Non-pigmented ciliary epithelial cell (primary cell): ENCODE results near the gene CASP14.
"Not testable (repeated sequence)": the region's sequence is repeated elsewhere in the genome, so short reads cannot be mapped to it uniquely, and the experiment has no call there.

Source experiments
- DNase-seq: peaks from one replicate; pipeline ENCODE4 v3.0.0-alpha.2; 2010; ENCODE audit warnings: low read depth

Gene CASP14

DNA sequence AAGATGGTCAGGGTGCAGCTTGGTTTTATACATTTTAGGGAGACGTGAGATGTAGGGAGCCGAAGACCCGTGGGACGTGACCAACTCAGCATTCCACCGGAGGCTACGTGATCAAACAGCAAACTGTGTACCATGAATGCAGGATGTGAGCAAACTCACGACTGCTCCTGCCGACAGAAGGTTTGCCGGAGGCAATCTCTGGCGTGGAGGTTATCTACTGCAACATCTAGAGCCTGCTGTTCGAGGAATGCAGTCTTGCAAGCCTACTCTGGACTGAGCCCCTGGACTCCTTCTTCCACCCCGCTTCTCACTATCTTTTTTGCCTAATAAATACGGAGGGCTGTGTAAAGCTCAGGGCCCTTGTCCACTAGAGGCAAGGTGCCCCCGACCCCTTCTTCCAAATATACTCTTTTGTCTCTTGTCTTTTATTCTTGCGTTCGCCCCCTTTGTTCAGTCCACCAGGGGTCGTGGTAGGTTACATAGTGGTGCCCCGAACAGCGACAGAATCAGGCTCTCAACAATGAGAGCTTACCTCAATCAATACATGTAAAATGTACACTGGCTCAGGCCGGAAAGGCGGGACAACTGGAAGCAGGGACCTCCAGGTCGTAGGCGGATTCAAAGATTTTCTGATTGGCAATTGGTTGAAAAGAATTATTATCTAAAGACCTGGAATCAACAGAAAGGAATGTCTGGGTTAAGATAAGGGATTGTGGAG lies 23.8 kb downstream of the CASP14 start:
- DNase-seq: no peak

DNA sequence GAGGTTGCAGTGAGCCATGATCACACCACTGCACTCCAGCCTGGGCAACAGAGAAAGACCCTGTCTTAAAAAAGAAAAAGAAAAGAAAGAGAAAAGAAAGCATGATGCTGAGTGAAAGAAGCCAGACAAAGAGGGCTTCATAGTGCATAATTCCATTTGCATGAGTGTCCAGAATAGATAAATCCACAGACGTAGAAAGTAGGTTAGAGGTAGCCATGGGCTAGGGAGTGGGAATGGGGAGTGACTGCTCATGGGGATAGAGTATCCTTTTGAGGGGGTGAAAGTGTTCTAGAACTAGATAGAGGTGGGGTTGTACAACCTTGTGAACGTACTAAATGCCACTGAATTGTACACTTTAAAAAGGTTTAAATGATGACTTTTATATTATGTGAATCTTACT lies 25.1 kb downstream of the CASP14 start:
- DNase-seq: no peak

DNA sequence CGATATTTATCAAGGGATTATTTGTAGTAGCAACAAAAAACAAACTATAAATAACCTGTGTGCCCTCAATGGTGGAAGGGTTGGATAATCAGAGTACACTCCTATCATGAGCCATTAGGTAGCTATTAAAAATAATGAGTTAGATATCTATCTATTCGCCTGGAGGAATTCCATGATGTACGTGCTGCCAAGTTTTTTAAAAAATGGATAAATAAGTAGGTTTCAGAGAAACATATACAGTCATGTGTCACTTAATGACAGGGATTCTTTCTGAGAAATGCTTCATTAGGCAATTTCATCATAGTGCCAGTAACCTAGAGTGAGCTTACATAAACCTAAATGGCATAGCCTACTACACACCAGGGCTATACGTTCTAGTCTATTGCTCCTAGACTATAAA lies 26.5 kb downstream of the CASP14 start:
- DNase-seq: no peak

DNA sequence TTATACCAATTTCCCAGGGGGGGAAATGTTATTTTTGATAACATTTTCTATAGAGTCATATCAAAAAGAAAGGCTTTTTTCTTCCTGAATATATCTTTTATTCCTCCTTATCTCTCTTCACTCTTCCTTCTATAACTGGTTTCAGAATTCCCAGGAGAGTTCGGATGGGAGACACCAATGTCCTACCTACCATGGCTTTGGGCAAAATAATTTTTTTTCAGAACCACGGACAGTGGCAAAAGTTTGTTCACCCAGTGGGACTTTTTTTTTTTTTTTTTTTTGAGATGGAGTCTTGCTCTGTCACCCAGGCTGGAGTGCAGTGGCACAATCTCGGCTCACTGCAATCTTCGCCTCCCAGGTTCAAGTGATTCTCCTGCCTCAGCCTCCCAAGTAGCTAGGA lies 30.7 kb downstream of the CASP14 start:
- not testable (repeated sequence) for DNase-seq

DNA sequence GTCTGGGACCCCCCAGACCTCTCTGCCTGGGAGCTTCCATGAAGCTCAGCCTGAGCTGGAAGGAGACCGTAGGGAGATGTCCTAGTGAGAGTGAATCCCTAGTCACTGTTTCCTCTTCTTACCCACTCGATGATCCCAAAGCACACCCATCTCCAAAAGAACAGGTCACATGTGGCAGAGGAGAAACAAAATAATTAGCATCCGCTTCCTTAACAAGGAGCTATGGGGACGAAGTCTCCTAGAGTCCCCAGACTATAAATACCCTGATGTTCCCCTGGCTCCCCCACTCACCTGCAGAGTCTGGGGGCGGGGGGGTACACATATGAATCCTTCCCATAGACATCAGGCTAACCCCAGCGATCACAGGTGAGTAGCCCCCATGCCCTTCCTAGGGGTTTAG lies 32.6 kb downstream of the CASP14 start, which contains the start of gene OR1I1:
Gene OR1I1, plus strand, starts transcription at position 301 of the 400 bp plus-strand sequence. CDS start 4,855 bp downstream, outside the sequence.
- no peak for DNase-seq

DNA sequence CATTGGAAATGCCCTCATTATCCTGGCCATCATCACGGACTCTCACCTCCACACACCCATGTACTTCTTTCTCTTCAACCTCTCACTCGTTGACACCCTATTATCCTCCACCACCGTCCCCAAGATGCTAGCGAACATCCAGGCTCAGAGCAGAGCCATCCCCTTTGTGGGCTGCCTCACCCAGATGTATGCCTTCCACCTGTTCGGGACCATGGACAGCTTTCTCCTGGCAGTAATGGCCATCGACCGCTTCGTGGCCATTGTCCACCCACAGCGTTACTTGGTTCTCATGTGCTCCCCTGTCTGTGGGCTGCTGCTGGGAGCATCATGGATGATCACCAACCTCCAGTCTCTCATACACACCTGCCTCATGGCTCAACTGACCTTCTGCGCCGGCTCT lies 37.9 kb downstream of the CASP14 start:
- no peak for DNase-seq

DNA sequence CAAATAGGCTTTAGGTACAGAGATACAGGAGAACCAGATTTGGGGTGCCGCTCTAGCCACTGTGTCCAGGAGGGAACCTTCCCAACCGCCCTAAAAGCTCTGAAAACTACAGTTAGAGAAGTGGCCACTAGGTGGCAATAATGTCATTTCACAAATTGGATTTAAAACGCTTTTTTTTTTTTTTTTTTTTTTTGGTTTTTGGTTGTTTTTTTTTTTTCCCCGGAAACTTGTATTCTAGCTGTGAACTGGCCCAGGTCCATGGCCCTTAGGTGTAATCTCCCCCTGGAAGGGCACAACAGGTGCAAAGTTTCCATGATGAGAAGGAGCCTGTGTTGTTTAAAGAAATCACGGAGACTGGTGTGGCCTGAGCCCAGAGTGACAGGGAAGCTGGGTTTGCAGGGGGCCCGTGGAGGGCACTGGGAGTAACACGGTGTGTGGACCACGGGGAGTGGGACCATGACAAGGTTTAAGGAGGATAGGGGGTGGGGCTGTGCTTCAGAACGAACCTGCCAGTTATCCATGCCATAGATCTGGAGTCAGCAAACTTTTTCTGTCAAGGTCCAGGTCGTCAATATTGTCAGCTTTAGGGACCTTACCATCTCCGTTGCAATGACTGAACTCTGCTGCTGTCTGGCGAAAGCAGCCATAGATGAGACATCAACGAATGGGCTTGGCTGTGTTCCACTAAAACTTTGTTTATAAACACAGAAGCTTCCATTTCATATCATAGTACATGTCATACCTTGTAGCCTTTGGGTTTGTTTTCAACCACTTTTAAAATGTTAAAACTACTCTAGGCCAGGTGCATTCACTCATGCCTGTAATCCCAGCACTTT lies 42.9 kb downstream of the CASP14 start:
- DNase-seq: peak; percentile 31

DNA sequence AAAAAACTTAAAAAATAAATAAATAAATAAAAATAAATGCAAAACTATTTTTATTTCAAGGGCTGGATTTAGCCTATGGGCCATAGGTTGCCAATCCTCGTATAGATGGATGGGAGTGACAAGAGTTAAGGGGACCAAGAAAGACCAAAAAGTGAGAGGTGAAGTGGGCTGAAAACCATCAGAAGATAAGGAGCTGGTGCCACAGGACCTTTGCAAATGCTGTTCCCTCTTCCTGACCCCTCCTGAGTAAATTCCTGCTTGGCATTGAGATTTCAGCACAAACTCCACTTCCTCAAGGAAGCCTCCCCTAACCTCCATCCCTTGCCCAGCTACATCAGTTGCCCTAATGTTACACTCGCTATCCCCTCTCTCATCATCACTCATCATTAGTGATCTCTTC lies 43.7 kb downstream of the CASP14 start:
- DNase-seq: no peak

DNA sequence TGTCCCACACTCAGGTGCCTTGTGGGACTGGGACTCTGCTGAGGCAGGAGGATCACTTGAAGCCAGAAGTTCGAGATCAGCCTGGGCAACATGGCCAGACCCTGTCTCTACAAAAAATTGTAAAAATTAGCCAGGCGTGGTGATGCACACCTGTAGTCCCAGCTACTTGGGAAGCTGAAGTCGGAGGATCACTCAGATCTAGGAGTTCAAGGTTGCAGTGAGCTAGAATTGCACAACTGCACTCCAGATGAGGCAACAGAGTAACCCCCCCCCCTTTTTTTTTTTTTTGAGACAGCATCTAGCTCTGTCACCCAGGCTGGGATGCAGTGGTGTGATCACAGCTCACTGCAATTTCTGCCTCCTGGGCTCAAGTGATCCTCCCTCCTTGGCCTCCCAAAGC lies 46.9 kb downstream of the CASP14 start:
- DNase-seq: no peak

DNA sequence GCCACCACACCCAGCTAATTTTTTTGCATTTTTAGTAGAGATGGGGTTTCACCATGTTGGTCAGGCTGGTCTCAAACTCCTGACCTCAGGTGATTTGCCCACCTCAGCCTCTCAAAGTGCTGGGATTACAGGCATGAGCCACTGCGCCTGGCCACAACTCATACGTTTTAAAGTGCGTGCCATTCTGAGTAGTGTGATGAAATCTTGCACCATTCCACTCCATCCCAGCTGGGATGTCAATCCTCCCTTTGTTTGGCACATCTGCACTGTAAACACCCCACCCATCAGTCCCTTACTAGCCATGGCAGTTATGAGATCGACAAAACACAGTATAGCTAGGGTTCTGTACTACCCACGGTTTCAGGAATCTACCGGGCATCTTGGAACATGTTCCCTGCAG lies 48.7 kb downstream of the CASP14 start:
- DNase-seq: not testable (repeated sequence)

DNA sequence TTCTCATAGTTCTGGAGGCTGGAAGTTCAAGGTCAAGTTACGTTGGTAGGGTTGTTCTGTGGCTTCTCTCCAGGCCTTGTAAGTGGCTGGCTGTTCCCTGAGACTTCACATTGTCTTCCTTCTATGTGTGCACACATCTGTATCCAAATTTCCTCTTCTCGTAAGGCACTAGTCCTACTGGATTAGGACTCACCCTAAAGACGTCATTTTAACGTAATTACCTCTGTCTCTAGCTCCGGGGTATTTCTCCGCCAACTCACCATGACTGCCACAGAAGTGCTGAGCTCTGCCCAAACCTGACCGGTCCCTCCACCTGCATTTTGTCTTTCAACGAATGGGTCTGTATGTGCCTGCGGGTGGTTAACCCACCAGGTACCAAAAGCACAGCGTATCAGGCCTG lies 49.2 kb downstream of the CASP14 start:
- DNase-seq: no peak

DNA sequence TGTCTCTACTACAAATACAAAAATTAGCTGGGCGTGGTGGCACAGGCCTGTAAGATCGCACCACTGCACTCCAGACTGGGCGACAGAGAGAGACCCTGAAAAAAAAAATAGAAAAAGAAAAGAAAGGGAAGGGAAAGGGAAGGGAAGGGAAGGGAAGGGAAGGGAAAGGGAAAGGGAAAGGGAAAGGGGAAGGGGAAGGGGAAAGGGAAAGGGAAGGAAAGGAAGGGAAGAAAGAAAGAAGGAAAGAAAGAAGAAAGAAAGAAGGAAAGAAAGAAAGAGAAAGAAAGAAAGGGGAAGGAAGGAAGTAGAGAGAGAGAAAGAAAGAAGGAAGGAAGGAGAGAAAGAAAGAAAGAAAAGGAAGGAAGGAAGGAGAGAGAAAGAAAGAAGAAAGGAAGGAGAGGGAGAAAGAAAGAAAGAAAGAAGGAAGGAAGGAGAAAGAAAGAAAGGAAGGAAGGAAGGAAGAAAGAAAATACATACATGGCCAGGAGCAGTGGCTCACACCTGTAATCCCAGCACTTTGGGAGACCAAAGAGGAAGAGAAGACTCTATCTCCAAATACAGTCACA lies 49.8 kb downstream of the CASP14 start:
- no peak for DNase-seq

DNA sequence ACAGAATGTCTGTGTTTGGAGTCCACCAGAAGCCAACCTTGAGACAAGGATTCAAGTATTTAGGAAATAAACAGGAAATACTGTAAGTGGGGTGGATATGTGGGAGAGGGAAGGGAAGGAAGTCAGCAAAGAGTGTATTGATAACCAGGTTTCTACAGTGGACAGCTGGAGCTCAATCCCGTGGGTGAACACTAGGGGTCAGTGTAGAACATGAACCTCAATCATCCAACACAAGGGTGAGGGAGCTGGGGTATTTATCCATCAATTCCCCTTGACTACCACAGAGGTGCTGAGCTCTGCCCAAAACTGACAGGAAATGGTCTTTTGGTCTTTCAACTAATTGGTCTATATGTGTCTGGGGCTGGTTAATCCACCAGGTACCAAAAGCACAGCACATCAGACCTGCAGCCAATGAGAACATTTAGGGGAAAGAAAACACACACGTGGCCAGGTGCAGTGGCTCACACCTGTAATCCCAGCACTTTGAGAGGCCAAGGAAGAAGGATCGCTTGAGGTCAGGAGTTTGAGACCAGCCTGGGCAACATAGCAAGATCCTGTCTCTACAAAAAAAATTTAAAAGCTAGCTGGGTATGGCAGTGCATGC lies 52.3 kb downstream of the CASP14 start:
- DNase-seq: no peak

DNA sequence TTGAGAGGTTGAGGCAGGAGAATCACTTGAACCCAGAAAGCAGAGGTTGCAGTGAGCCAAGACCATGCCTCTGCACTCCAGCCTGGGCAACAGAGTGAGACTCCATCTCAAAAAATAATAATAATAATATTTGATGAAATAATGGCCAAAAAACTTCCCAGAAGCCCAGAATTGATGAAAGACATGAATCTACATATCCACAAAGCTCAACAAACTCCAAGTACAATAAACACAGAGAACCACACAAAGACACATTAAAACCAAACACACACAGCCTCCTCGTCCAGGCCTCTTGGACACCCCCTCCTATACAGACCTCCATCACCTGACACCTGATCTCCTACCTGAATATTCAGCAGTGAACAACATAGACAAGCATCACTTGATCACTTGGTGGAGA lies 54.7 kb downstream of the CASP14 start:
- DNase-seq: no peak

DNA sequence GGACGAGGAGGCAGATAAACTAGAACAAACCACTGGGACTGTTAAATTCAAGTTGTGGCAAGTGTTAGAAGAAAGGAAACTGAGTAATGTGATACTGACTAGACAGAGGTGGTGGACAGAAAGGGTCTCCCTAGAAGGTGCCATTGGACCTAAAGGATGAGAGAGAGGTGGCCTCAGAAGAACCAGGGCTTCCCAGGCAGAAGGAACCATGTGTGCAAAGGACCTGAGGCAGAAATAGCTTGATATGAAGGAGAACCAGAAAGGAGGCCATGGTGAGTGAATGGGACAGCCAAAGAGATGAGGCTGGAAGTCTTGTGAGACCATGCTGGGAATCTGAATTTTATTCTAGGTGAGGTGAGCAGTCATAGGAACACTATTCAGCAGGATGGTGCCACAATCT lies 55.1 kb downstream of the CASP14 start:
- DNase-seq: no peak

DNA sequence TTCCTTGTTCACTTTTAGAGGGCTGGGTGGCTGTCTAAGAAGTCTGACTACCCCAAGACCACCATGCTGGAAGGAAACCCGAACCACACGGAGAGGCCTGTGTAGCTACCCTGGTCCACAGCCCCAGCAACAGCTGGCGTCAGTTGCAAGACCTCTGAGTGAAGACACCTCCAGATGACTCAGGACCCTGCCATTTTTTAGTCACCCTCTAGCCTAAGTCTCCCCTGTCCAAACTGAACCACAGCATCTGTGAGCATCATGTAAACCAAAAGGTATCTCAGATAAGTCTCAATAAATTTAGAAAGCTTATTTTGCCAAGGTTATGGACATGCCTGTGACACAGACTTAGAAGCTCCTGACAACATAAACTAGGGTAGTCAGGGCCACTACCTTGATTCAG lies 55.8 kb downstream of the CASP14 start:
- DNase-seq: no peak

DNA sequence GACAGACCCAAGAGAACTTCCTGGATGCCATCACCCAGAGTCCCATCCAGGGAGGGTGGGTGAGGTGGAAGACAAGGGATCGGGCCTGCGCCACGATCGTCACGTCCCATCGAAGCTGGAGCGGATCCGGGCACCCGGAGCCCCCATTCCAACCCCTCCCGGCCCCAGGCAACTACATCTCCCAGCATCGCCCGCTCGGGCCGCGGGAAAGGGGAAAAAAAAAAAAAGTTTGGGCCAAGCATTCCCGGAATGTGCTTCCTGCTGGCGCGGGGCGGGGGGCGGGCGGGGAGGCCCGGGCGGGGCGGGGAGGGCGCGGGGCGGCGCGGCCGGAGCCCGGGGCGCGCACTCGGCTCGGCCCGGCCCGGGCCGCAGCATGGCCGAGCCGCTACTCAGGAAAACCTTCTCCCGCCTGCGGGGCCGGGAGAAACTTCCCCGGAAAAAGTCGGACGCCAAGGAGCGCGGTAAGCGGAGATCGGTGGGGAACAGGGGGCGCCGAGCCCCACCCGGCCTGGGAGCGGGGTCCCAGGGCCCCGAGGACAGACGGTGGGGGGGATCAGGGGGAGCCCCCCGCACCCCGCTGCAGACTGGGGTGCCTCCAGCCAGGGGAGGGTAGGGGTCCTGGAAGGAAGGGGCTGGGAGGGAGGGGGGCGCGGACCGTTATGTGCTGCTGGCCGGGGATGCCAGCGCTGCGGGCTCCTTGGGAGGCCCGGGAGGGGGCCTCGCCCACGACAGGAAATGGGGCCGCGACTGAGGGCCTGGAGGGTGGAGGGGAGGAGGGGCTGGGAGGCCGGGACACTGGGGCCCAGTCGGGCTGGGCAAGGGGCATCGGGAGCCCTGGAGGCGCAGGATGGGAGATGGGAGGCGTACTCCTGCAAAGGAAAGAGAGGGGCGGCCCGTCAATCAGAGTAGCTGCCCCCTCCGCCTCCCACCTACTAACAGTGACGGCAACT lies 58.1 kb downstream of the CASP14 start, which contains the start of gene SYDE1:
Gene SYDE1, plus strand, starts transcription at position 341 of the 950 bp plus-strand sequence. Its CDS starts 33 bp downstream, at position 374.
- DNase-seq: no peak
